ENCODE results near the gene PMS1.
A peak's percentile ranks its signal among the peaks of the same experiment; 100 is the strongest.
"Not testable (repeated sequence)": the region's sequence is repeated elsewhere in the genome, so short reads cannot be mapped to it uniquely, and the experiment has no call there.

The PMS1 gene

DNA sequence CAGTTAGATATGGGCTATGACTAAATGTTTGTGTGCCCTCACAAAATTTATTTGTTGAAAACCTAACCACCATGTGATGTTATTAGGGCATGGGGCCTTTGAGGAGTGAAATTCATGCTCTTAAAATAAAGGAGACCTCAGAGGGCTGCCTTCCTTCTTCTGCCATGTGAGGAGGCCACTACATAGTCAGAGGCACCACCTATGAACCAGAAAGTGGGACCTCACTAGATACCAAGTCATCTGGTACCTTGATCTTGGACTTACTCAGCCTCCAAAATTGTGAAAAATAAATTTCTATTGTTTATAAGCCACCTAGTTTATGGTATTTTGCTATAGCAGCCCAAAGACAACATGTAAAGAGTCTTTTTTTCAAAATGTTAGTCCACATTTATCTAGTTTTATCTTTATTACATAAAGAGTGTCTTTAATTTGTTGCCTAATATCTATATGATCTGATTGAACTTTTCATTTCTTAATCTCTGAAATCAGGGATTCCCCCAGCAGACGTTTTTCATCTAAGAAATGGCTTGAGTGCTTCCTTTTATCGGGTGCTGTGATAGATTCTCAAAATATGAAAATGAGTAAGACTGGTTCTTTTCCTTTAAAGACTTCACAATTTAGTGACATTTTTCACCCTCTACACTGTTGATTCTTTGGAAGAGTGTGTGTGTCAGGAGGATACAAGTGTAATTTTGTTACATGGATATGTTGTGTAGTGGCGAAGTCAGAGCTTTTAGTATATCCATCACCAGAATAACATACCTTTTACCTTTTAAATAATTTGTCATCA lies 34.2 kb downstream of the PMS1 start:
- no peak for FAIRE-seq

DNA sequence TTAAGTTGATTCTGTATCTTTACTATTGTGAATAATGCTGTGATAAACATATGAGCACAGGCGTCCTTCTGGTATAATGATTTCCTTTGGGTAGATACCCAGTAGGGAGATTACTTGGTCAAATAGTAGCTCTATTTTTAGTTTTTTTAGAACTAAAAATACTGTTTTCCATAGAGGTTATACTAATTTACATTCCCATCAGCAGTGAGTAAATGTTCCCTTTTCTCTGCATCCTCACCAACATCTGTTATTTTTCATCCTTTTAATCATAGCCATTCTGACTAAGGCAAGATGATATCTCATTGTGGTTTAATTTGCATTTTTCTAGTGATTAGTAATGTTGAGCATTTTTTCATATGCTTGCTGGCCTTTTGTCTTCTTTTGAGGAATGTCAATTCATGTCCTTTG lies 35.1 kb downstream of the PMS1 start:
- FAIRE-seq = no peak

DNA sequence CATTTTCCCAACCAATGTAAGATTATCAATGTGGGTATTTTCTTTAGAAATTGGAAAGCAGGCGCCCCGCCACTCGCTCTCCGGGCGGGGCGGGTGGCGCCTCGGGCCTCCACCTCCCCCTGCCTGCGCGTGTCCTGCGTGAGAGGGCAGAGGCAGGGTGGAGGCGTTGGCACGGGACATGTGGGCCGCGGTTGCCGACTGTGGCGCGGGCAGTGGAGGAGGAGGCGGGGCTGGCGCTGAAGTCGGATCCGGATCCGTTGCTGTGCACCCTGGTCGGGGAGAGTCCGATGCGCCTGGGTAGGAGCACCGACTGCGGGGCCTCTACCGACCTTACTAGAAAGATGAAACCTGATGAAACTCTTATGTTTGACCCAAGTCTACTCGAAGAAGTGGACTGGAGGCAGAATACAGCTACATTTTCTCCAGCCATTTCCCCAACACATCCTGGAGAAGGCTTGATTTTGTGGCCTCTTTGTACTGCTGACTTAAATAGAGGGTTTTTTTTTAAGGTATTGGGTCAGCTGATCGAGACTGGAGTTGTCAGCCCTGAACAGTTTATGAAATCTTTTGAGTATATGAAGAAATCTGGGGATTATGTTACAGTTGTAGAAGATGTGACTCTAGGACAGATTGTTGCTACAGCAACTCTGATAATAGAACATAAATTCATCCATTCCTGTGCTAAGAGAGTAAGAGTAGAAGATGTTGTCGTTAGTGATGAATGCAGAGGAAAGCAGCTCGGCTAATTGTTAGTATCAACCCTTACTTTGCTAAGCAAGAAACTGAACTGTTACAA lies 37.9 kb downstream of the PMS1 start:
- FAIRE-seq = no peak

DNA sequence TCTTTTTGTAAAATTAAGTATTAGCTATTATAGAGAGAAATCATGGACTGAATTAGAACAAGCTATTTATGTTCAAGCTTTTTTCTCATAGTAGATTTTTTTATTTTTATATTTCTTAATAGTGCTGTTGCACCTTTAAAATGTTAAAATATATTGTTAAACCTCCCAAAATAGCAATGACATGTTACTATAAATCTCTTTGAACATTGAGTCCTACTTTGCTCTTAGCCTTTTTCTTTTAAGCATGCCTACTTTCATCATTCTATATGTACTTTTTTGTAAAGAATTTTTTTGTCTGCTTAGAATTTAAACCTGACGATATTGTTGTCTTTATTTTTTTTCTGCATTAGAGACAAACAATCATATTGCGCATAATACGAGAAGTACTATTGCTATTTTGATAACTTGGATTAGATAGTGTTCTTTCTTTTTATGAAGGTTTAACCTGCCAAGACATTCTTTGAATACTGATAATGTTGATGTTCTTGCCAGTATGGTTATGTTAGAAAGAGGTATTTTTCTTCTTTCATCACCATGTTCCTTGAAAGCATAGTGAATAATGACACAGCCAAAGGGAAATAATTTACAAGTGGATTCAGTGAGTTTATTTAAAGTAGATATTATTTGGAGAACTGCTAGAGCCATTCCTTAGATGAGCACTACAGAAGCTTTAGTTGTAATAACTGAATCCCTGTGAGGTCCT lies 40.6 kb downstream of the PMS1 start:
- no peak for FAIRE-seq

DNA sequence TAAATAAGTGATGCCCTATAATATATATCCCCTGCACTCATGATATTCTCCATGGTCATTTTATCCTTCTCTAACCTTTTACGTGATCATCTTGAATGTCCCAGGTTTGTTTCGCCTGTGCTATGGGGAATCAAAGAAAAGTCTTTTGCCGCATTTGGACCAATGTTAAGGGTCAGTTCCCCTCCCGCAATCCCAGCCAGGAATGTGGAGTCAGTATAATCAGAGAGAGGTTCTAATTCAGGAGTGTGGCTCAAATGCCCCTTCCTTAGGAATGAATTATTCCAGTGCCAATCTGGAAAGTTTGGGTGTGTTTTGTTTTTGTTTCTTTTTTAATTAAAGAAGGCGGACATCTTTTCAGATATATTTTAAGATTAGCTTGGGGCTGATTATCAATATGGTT lies 41.8 kb downstream of the PMS1 start:
- no peak for FAIRE-seq

DNA sequence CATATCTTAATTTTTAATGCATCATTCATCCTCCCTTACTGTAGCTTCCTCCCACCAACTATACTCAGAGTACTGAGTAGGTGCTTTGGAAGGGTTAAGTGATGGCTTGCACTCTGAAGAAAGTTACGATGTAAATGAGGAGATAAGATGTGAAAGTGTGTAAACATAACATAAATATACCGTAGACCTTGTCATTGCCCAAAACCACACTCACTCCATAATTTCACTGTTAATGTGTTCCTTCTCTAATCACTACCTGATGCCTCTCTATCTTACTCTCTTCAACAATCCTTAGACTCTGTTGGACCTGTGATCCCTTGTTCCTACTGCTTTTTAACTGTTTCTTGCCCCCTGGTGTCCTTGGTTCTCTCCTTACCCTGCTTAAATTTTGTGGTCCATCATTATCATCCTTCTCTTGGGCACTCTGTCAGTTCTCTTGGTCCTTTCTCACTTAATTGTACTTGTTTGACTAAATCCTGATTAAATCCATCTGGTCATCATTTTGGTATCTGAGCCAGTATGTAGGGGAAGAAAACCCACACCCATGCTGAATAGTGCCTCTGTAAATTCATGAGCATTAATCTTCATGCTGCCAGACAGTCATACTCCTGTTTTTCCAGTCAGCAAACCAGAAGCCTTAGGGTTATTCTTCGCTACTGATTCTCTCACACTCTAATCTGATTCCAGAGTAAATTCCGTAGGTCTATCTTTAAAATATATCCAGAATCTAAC lies 45.0 kb downstream of the PMS1 start:
- no peak for FAIRE-seq

DNA sequence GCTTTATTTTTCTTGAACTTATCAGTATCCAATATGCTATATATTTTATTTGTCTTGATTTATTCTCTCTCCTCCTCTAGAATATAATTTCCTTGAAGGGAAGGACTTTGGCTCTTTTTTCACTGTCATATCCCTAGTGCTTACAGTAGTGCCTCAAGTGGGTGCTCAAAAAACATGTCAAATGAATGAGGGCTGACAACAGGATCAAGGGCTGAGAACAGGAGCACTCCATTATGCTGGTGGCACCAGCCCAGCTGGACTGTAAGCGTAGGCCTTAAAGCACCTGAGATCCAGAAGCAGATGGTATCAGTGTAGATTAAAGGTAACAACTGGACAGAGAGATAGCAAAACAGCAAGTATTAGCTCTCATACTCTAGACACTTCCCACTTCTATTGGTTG lies 46.3 kb downstream of the PMS1 start:
- FAIRE-seq = no peak

DNA sequence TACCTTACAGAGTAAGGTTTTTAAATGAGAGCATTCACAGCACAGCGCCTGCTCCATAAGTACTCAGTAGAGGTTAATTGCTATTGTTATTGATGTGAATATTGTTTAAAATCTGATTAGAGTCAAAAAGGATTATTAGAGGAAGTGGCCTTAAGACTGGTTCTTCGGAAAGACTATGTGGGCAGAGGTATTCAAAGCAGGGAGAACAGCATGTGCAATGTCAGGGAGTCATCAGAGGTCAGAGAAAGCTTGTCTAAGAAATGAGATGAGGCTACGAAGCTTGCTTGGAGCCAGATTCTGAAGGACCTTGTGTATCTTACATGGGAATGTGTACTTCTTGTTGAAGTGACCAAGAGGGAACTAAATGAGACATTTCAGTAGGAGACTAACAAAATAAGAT lies 49.8 kb downstream of the PMS1 start:
- no peak for FAIRE-seq

DNA sequence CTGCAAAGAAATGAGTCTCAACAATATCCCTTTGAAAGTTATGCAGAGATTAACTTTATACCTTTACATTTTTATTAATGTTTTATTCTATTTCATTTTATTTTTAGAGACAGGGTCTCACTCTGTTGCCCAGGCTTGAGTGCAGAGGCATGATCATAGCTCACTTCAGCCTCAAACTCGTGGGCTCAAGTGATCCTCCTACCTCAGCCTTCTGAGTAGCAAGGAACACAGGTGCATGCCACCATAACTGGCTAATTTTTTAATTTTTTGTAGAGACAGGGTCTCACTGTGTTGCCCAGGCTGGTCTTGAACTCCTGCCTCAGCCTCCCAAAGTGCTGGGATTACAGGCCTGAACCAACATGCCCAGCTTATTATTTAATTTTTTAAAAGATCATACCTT lies 50.4 kb downstream of the PMS1 start:
- FAIRE-seq = not testable (repeated sequence)

DNA sequence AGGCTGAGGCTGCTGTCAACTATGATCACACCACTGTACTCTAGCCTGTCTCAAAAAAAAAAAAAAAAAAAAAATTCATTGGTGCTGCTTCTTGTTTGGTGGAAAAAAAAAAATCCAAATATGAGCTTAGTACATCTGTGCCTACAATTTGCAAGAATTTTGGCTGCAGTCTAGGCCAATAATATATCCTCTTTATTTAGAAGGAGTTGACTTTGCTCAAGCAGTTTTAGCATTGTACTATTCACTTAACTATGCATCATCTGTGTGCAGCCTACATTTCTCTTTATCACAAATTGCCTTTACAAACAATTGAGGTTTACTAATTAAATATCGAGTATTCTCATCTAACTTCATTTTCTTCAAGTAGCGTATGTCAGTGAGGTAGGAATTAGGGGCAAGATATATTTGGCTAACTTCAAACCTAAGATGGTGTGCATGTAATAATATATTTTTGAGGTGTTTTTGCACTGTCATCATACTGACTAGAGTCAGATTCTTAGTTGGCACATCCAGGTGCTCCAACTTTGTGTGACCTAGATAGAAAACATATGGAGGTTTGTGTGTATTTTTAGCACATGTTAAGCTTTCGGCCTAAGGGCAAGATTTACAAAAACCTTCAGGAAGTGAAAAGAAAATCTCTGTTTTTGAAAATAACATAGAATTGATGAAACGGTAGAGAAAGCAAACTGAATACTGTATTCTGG lies 51.8 kb downstream of the PMS1 start:
- FAIRE-seq = no peak

DNA sequence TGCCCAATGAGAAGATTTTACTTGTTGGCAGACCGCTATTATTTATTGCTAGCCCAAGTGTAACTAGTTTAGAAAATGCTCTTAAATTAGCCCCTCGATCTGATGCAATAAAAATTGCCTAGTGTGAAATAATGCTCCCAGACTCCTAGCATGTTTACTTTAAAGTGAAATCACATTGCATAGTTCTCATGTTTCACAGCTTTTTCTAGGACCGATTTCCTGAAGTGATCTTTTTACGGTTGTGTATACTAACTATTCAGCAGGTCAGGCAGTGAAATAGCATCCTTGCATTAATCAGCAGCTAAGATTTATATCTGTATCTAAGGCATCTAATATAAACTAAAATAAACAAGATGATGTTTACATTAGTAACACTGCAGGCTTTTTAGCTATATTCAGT lies 52.4 kb downstream of the PMS1 start:
- FAIRE-seq = no peak

DNA sequence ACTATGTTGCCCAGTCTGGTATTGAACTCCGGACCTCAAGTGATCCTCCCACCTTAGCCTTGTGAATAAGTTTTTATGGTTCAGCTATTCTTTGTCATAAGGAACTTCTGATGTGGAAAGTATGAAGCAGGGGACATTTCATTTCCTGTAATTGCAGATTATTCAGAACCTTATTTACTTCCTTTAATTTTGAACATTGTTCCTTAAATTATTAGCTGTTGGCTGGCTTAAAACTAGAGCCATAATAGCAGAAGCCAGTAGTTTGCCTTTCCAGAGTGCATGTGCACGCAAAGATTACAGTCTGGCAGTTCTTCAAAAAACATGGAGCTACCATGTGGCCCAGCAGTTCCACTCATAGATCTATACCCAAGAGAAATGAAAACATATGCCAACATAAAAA lies 53.1 kb downstream of the PMS1 start:
- no peak for FAIRE-seq

DNA sequence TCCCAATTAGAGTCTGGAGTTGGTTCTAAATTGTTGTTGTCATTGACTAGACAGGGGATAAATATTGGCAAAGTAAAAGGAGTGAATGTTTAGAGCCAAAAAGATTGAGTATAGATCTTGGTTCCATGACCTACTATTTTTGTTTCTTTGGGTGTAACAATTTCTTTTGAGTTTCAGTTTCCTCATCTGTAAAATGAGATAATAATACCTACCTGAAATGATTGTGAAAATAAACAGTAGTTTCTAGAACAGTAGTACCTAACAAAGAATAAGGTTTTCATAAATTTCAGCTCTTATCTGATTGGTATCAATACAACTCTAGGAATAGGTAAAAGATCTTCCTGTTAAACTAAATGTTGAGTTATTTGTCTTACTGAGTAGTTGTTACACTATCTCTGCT lies 56.8 kb downstream of the PMS1 start:
- FAIRE-seq = no peak

DNA sequence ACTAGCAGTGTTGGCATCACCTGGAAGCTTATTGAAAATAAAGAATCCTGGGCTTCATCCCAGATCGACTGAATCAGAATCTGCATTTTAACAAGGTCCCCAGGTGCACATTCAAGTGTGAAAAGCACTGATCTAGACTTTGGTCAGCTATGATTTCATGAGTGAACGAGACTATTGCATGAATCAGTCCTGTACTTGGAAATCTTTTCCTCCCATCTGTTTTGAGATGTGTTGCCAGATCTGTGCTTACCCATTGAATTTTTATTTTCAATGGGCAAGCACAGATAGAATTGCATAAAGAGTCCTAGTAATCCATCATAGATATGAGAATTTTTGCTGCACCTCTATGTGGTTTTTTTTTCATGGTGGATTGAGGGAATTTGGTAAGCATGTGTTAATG lies 64.0 kb downstream of the PMS1 start:
- FAIRE-seq = no peak

DNA sequence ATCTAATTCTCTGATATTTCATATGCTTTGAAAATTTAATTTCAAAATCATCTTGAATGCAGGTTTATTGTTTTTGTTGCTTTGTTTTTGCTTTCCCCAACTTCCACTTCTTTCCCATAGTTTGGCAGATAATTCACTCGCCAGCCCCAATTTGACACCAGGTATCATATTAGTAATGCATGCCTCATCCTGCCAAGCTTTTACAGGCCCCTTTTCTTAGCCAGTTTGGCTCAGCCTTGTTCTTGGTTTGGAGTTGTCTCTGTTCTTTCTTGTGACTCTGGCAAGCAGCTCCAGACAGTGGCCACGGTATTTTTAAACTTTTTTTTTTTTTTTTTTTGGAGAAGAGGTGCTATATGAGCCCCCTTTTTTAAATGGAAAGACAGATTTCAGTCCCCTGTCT lies 65.3 kb downstream of the PMS1 start:
- FAIRE-seq = no peak

DNA sequence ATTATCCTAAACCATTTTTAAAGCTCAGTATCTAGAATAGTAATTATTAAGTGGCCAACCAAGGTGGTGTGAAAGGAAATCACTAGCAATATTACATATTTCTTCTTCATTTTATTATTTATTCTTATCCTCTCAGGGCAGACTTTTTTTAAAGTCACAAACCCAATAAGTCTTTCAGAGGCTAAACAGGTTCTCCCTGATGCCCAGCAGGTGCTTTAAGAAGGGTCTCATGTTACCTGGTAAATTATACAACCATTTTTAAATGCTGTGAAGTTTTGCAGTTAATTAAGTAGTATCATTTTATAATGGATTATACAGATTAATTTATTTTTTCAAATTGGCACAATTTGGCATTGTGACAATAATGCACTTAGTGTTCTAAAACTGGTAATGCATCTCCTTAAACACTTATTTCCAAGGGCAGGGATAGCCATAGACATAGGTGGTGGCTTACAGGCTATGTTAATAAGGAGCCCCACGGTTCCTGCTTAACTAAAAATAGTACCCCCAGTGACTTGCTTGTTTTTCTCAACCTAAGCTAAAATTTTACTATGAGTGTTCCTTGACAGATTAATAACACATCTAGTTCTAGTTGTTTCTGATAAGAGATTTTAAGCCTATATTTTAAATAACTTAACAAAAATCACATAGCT lies 67.0 kb downstream of the PMS1 start:
- FAIRE-seq = no peak

DNA sequence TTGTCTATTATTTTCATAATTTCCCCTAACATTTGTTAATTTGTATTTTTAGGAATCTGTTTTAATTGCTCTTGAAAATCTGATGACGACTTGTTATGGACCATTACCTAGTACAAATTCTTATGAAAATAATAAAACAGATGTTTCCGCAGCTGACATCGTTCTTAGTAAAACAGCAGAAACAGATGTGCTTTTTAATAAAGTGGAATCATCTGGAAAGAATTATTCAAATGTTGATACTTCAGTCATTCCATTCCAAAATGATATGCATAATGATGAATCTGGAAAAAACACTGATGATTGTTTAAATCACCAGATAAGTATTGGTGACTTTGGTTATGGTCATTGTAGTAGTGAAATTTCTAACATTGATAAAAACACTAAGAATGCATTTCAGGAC lies 69.9 kb downstream of the PMS1 start:
- no peak for FAIRE-seq

DNA sequence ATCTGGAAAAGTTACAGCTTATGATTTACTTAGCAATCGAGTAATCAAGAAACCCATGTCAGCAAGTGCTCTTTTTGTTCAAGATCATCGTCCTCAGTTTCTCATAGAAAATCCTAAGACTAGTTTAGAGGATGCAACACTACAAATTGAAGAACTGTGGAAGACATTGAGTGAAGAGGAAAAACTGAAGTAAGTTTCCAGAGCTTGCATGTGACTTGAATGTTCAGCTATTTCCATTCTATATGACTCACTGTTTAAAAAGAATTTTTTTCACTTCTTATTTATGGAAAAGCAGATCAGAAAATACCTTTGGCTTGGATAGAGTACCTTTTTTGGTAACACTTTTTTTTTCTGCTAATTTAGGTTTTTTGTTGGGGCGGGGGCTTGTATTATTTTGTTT lies 70.7 kb downstream of the PMS1 start:
- FAIRE-seq = no peak

DNA sequence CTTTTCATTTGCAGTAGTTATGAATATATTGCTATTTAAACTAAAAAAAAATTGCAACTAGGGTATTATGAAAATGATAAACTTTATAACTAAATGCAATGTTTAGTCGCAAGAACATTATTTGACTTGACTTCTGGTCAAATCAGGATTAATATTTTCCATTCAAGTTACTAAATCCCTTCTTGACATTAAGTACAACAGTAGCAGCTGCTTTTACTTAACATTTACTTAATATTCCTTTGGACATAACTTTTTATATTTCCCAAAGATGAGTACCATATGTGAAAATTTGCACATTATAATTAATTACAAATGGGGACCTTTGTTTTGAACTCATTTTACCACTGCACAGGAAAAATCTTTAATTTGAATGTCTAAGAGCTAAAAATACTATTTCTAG lies 74.0 kb downstream of the PMS1 start:
- FAIRE-seq = no peak

DNA sequence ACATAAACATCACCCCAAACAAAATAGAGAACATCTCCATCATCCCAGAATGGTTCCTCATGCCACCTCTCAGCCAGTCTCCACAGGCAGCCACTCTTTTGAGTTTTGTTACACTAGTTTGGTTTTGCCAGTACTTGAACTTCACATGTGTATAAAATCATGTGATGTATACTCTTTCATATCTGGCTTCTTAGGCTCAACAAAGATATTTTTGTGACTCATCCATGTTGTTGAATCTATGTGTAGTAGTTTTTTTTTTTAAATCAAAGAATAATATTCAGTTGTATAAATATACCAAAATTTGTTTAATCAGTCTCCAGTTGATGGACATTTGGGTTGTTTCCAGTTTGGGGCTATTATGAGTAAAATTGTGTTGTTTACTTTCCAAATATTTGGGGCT lies 75.9 kb downstream of the PMS1 start:
- peak; percentile 18 for FAIRE-seq

DNA sequence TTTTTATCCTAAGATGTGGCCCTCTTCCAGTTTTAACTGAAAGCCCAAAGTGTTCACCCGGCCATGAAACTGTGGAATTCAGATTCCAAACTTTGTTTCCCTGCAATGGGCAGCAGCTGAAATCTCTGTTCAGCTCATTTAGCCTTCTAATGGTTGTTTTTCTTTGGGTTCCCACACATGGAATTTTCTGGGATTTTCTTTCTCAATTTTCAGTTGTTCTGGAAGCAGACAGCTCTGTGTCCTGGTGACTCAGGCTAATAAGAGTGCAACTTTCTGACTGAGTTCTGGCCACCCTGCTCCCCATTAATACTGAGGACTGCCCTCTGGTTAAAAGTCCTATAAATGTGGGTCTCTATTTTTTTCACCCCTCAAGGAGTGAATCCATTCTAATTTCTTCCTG lies 78.5 kb downstream of the PMS1 start:
- no peak for FAIRE-seq

DNA sequence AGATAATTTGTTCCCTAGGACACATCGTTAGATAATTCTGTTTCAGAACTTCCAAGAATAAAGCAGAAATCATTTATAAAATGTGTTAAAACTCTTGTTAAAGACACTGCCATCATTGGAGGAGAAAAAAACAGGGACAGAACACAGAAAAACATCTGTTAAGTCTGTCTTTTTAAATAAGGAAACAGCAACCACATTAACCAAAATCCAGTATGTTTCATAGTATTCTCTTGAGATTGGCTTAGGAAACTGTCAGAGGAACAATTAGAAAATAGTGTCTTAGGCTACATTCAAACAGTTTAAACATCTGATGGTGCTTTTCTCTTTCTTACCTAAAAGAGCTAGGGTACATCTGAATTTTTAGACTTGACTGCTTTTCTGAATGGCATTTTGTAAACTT lies 81.6 kb downstream of the PMS1 start:
- no peak for FAIRE-seq

All from colon (tissue), 2 donors.